Measurements from ENCODE around the gene RAB28. TPM values are rescaled to one million over a fixed set of nuclear protein-coding genes. Genes with fewer than 3 reads are reported as not detected.

Gene RAB28
- total and polyA plus RNA-seq, 2 of the 8 experiments (the other 6 are each of a cell fraction or from before 2014, with no cell fraction given) = 16.0 to 18.7 TPM

DNA sequence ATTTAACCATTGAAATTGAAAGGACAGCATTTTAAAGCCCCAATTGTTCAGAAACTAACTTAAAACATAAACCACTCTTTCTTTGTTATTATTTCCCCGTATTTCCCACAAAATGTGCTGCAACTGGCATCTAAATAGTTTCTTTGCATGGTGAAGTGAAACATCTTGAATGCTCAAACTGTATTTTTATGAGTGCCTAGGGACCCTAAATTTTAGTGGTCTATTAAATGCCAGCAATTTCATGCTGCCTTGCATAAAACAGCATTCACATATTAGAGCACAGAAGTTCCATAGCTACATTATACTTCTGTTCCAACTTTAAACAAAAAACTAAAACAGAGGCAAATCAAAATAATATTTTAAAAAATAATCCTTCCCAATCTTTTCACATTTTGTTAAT is 5.4 kb downstream of the RAB28 start:
- H2BK5ac ChIP-seq (ENCODE audit: low read depth, low read length) = no peak overlapping the region
- no peaks in the 10 kb centered on the region for H3K9me3 ChIP-seq (ENCODE audit: insufficient read depth in 2 of 2, low read depth in 1 of 2, low read length in 1 of 2)
- 85% methylated on average over 1 of the region's 1 CpG; no CpG with 5 or more reads in 1 of the 2 experiments for WGBS, 2 experiments (ENCODE audit: extremely low coverage in 1 of 2, insufficient coverage in 1 of 2, insufficient read length in 1 of 2, insufficient replicate concordance in 2 of 2, low coverage in 1 of 2, low lambda C conversion rate in 2 of 2, missing lambda C conversion rate in 1 of 2)
- H3K27me3 ChIP-seq (replicated peaks in 1 of 4; ENCODE audit: control insufficient read depth in 3 of 4, extremely low read depth in 1 of 4, insufficient read depth in 3 of 4, low read length in 3 of 4) = peaks cover 0 to 1% (median 0%) of the 10 kb centered on the region in 4 experiments; a peak in 1 of 7 replicates
- peaks cover 4% of the 10 kb centered on the region; the same call in 1 of the 2 replicates for H3K23me2 ChIP-seq (ENCODE audit: low read depth, low read length)
- no peak overlapping the region for H3K14ac ChIP-seq (ENCODE audit: insufficient read length)
- no peak overlapping the region for H2BK12ac ChIP-seq (ENCODE audit: low read depth, low read length)
- H3K18ac ChIP-seq (ENCODE audit: extremely low read depth, low read length) = no peak overlapping the region
- ChIA-PET POLR2A (ENCODE audit: partially characterized antibody) (no interaction called here), CTCF (ENCODE audit: partially characterized antibody) (no interaction called here)
- no peak overlapping the region for H2AK5ac ChIP-seq (ENCODE audit: low read depth, low read length)
- H3K79me2 ChIP-seq (ENCODE audit: control insufficient read depth in 1 of 2, insufficient read depth in 2 of 2, low read length in 2 of 2) = peaks cover 0 to 34% of the 10 kb centered on the region in 2 experiments; a peak in 2 of 4 replicates
- no peak overlapping the region for H3K4ac ChIP-seq (replicated peaks; ENCODE audit: insufficient read length, low read depth, low read length)
- DNase-seq (ENCODE audit: low read depth in 1 of 2, low spot score in 2 of 2) = no peak
- no peak overlapping the region for H3K9ac ChIP-seq (replicated peaks in 1 of 4; ENCODE audit: extremely low read depth in 1 of 4, low read depth in 3 of 4, low read length in 3 of 4)
- H3K4me3 ChIP-seq (ENCODE audit: extremely low read depth in 1 of 4, insufficient read depth in 2 of 4, low read depth in 3 of 4, low read length in 4 of 4) = no peak overlapping the region
- no peak overlapping the region for H3K23ac ChIP-seq (ENCODE audit: insufficient read length)
- no peak overlapping the region for H3K4me2 ChIP-seq (ENCODE audit: insufficient read depth in 1 of 2, low read depth in 2 of 2, low read length in 2 of 2)
- no peaks in the 10 kb centered on the region for H4K20me1 ChIP-seq (replicated peaks in 1 of 2; ENCODE audit: control insufficient read depth in 1 of 2, insufficient read depth in 2 of 2, low read length in 2 of 2)
- H2BK15ac ChIP-seq (ENCODE audit: low read length) = no peak overlapping the region
- H2BK20ac ChIP-seq (ENCODE audit: low read length) = no peak overlapping the region
- H3K56ac ChIP-seq (replicated peaks; ENCODE audit: insufficient read length, low read depth, low read length) = no peak overlapping the region
- H3K79me1 ChIP-seq (ENCODE audit: low read depth, low read length) = no peaks in the 10 kb centered on the region
- no peak overlapping the region for H3K27ac ChIP-seq (ENCODE audit: low read depth, low read length)
- FAIRE-seq = no peak
- peaks cover 0 to 9% (median 0%) of the 10 kb centered on the region in 4 experiments; a peak in 1 of 8 replicates for H3K36me3 ChIP-seq (ENCODE audit: control insufficient read depth in 2 of 4, insufficient read depth in 4 of 4, low read length in 3 of 4)
- H3K4me1 ChIP-seq (replicated peaks in 1 of 4; ENCODE audit: control insufficient read depth in 3 of 4, insufficient read depth in 4 of 4, low read length in 3 of 4) = peaks cover 0 to 5% (median 1%) of the 10 kb centered on the region in 4 experiments; a peak in 3 of 7 replicates
- no peak for TF ChIP-seq BACH1 (IDR thresholded peaks at IDR 0.05; ENCODE audit: low read length)
- TF ChIP-seq SAP30 (IDR thresholded peaks at IDR 0.05; ENCODE audit: insufficient read depth, insufficient replicate concordance, low read length) = no peak
- TF ChIP-seq KDM4A (IDR thresholded peaks at IDR 0.05; ENCODE audit: low read depth, low read length, severe bottlenecking) = no peak
- H2BK120ac ChIP-seq (replicated peaks; ENCODE audit: low read depth, low read length) = no peak overlapping the region
- H4K91ac ChIP-seq (replicated peaks; ENCODE audit: insufficient read length, low read length) = no peak overlapping the region
- H4K8ac ChIP-seq (ENCODE audit: extremely low read depth, insufficient read depth, low read length) = no peak overlapping the region
- no peak overlapping the region for H4K5ac ChIP-seq (ENCODE audit: insufficient read length, low read depth, low read length)
- H2AFZ ChIP-seq (ENCODE audit: low read length) = no peak overlapping the region

Data from H1 (cell line).